GM12878 (cell line): ENCODE results near the gene SLC25A26. TPM values are rescaled to one million over a fixed set of nuclear protein-coding genes. Genes with fewer than 3 reads are reported as not detected.

ENCODE experiments used
- ATAC-seq: fragments of 200-7000 bp; cut with Tn5 transposase; 3 replicates; pipeline ENCODE4 v1.9.1; 2020; ENCODE audit warnings: mild to moderate bottlenecking, moderate library complexity
- BruUV-seq: library from RNA; stranded (reverse); fragments of 400-500 nt; replicated peaks from 2 replicates; lab custom pipeline; 2021; lab: Mats Ljungman, UMichigan
- CTCF ChIA-PET: fragments of 300-600 bp; sonication (Branson Sonifier 250); formaldehyde crosslinking; extraction: SDS; loops from one replicate; lab custom pipeline; 2021; ENCODE audit warnings: inconsistent platforms; lab: Yijun Ruan, JAX
- POLR2A ChIA-PET: fragments of 350-600 bp; formaldehyde crosslinking; extraction: SDS; loops from one replicate; lab custom pipeline; 2021; ENCODE audit warnings: inconsistent platforms; lab: Charles Lee
- RAD21 ChIA-PET: fragments of 300-600 bp; sonication (Branson Sonifier 250); formaldehyde crosslinking; loops from one replicate; lab custom pipeline; 2023; ENCODE audit warnings: antibody characterized with exemption; ENCODE audit not compliant: unreplicated experiment; lab: Charles Lee
- SMC1A ChIA-PET: fragments of 300-600 bp; sonication (Branson Sonifier 250); formaldehyde crosslinking; loops from one replicate; lab custom pipeline; 2023; ENCODE audit not compliant: unreplicated experiment, uncharacterized antibody; lab: Charles Lee
- DNase-seq: peaks from one replicate; pipeline ENCODE4 v3.0.0-alpha.2; 2011; ENCODE audit warnings: low read depth, low spot score
- FAIRE-seq: peaks from 3 replicates; lab custom pipeline; 2011; peaks lifted over from hg19 to GRCh38; lab: Jason Lieb, UNC
- H2AFZ ChIP-seq: 2 replicates; pipeline ENCODE4 v1.6.0; 2011; ENCODE audit warnings: low read depth, low read length, control low read depth; ENCODE audit not compliant: control insufficient read depth
- H3K27ac ChIP-seq: 2 replicates; pipeline ENCODE4 v1.5.1; 2011; ENCODE audit warnings: control low read depth; ENCODE audit not compliant: control insufficient read depth, insufficient read depth
- H3K27me3 ChIP-seq, 2 experiments: replicated peaks in 1 of 2; 2 replicates each; pipeline versions ENCODE4 v1.6.0 to v1.6.1; 2011; ENCODE audit warnings: low read length in 1 of 2; ENCODE audit not compliant: control insufficient read depth in 2 of 2, insufficient read depth in 2 of 2
- H3K36me3 ChIP-seq, 2 experiments: 2 replicates each; pipeline ENCODE4 v1.5.1; 2011; ENCODE audit warnings: low read length in 1 of 2; ENCODE audit not compliant: control insufficient read depth in 2 of 2, insufficient read depth in 2 of 2
- H3K4me1 ChIP-seq: 2 replicates; pipeline ENCODE4 v1.6.1; 2011; ENCODE audit warnings: mild to moderate bottlenecking, low read length, moderate library complexity, mixed read lengths; ENCODE audit not compliant: control insufficient read depth, insufficient read depth
- H3K4me2 ChIP-seq: 2 replicates; pipeline ENCODE4 v1.6.0; 2011; ENCODE audit warnings: control low read depth; ENCODE audit not compliant: control insufficient read depth, insufficient read depth
- H3K4me3 ChIP-seq: fragments of 200-600 bp; sonication (generic); 2 replicates; pipeline ENCODE4 v1.5.1; 2016
- H3K79me2 ChIP-seq: 2 replicates; pipeline ENCODE4 v1.6.0; 2011; ENCODE audit warnings: low read length; ENCODE audit not compliant: control insufficient read depth, insufficient read depth
- H3K9ac ChIP-seq: 2 replicates; pipeline ENCODE4 v1.8.0; 2011; ENCODE audit warnings: low read length, control low read depth, mixed read lengths; ENCODE audit not compliant: control insufficient read depth, insufficient read depth
- H3K9me3 ChIP-seq: replicated peaks from 3 replicates; pipeline ENCODE4 v1.5.1; 2011; ENCODE audit warnings: mild to moderate bottlenecking, low read length; ENCODE audit not compliant: control insufficient read depth, insufficient read depth
- H4K20me1 ChIP-seq: 2 replicates; pipeline ENCODE4 v1.6.0; 2011; ENCODE audit not compliant: control insufficient read depth, insufficient read depth
- ASH2L ChIP-seq: fragments of 300-600, 200-600 bp; sonication (generic); IDR thresholded peaks from 2 replicates; pipeline ENCODE4 v1.6.1; 2017; ENCODE audit warnings: low read depth, mild to moderate bottlenecking, borderline replicate concordance
- FOXM1 ChIP-seq: IDR thresholded peaks from 2 replicates; pipeline ENCODE4 v1.6.1; 2012; ENCODE audit warnings: low read depth, mild to moderate bottlenecking, inconsistent platforms, low read length, moderate library complexity
- HCFC1 ChIP-seq: fragments of 150-350 bp; IDR thresholded peaks from 2 replicates; pipeline ENCODE4 v1.6.1; 2014; ENCODE audit warnings: low read length
- KLF5 ChIP-seq: fragments of 450-650 bp; IDR thresholded peaks from 2 replicates; pipeline ENCODE4 v1.6.1; 2014; ENCODE audit warnings: mild to moderate bottlenecking; ENCODE audit not compliant: partially characterized antibody
- POU2F2 ChIP-seq: IDR thresholded peaks from 3 replicates; pipeline ENCODE4 v1.6.1; 2011; ENCODE audit warnings: low read depth, mild to moderate bottlenecking, low read length, borderline replicate concordance
- RAD21 ChIP-seq: IDR thresholded peaks from 2 replicates; pipeline ENCODE4 v1.6.1; 2011; ENCODE audit warnings: mild to moderate bottlenecking, low read depth, low read length, moderate library complexity; ENCODE audit not compliant: insufficient read depth
- RAD51 ChIP-seq: fragments of 450-650 bp; IDR thresholded peaks from 2 replicates; pipeline ENCODE4 v1.6.1; 2016; ENCODE audit warnings: moderate library complexity, mild to moderate bottlenecking, inconsistent platforms
- RFX5 ChIP-seq: IDR thresholded peaks from 2 replicates; pipeline ENCODE4 v1.6.1; 2011; ENCODE audit warnings: low read depth, low read length, improper control_type of control experiment
- SIX5 ChIP-seq: IDR thresholded peaks from 2 replicates; pipeline ENCODE4 v1.6.1; 2011; ENCODE audit warnings: mild to moderate bottlenecking, low read depth, low read length, moderate library complexity; ENCODE audit not compliant: severe bottlenecking
- SMARCA5 ChIP-seq: fragments of 450-650 bp; IDR thresholded peaks from 2 replicates; pipeline ENCODE4 v1.6.1; 2017; ENCODE audit warnings: mild to moderate bottlenecking
- TCF7 ChIP-seq: IDR thresholded peaks from 2 replicates; pipeline ENCODE4 v1.6.1; 2014; ENCODE audit warnings: antibody characterized with exemption, borderline replicate concordance
- YBX1 ChIP-seq: fragments of 450-650 bp; IDR thresholded peaks from 2 replicates; pipeline ENCODE4 v1.6.1; 2016; ENCODE audit warnings: antibody characterized with exemption
- ZNF24 ChIP-seq: fragments of 450-650 bp; IDR thresholded peaks from 2 replicates; pipeline ENCODE4 v1.6.1; 2017; ENCODE audit warnings: antibody characterized with exemption, mild to moderate bottlenecking
- WGBS: methylation state at CpG from one replicate; pipeline ENCODE4 v1.1.6; 2016; ENCODE audit warnings: low lambda C conversion rate; ENCODE audit not compliant: insufficient replicate concordance, insufficient coverage; ENCODE audit errors: missing lambda C conversion rate; 5-methylcytosine and 5-hydroxymethylcytosine counted together
- in situ Hi-C: fragments of 300-500 bp; cut with MboI; formaldehyde crosslinking; loops from 9 replicates; pipeline ENCODE4 v1.14.3; 2018; ENCODE audit warnings: mixed read lengths
- intact Hi-C: fragments of 100-400 bp; cut with micrococcal nuclease; formaldehyde crosslinking; loops from one replicate; pipeline ENCODE4 v1.14.2; 2022; ENCODE audit not compliant: unreplicated experiment
- polyA plus RNA-seq, 11 experiments: library from polyadenylated mRNA; depleted of rRNA in 4 of 11; unstranded in 6 of 11; stranded (reverse) in 5 of 11; fragments of >200 nt; fragmentation: Nextera tagmentation in 4 of 11; fragmentation: Illumina TruSeq in 1 of 11; extraction: Ambion mirVana in 4 of 11; extraction: Trizol in 1 of 11; gene quantifications; 1 replicate in 1 of 11; 2 replicates in 10 of 11; pipeline versions ENCODE4 v1.2.1 to v1.2.3, GENCODE V29; 2011 to 2016; ENCODE audit warnings: inconsistent platforms in 2 of 11, missing spikeins in 2 of 11, low read depth in 1 of 11
- total RNA-seq, 4 experiments: library from RNA; depleted of rRNA in 3 of 4; stranded (reverse); fragments of >200 nt in 3 of 4; fragmentation: Illumina TruSeq in 1 of 4; extraction: Trizol in 1 of 4; gene quantifications; 2 replicates each; pipeline versions ENCODE4 v1.2.1 to v1.2.3, GENCODE V29; 2013 to 2021
- TF ChIP-seq, protein P1 (sequence below): fragments of 450-650 bp; IDR thresholded peaks from 2 replicates; pipeline ENCODE4 v1.6.1; 2017; ENCODE audit warnings: low read depth, mild to moderate bottlenecking, moderate library complexity
- TF ChIP-seq, protein P2 (sequence below): fragments of 450-650 bp; IDR thresholded peaks from 2 replicates; pipeline ENCODE4 v1.6.1; 2017; ENCODE audit warnings: antibody characterized with exemption, mild to moderate bottlenecking, moderate library complexity
- TF ChIP-seq, protein P3 (sequence below): fragments of 450-650 bp; IDR thresholded peaks from 2 replicates; pipeline ENCODE4 v1.6.1; 2016; ENCODE audit warnings: mild to moderate bottlenecking

Gene SLC25A26
- total and polyA plus RNA-seq, 10 of the 15 experiments (the other 5 are each of a cell fraction or from before 2014, with no cell fraction given), result 14.6 to 49.7 (median 24.9) TPM

DNA sequence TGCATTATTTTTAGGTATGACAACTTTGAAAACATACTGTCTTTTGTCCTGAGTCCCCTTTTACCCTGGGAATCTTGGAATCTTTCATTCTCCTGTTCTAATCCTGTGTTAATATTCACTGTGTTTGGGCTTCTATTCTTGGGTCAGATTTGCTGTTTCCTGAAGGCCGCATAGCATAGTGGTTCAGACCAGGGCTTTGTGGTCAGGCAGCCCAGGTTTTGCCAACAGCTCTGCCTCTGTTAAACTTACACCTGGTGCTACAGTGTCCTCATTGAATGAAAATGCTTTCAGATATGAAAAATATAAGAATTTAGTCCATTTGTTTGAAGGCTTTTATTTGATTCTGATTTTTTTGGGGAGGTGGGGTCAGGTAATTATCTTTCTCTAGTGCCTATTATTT, 58.4 kb downstream of the SLC25A26 start:
- FAIRE-seq (no peak), ATAC-seq (no peak), DNase-seq (no peak)
- H3K4me1 ChIP-seq, result no peaks in the 10 kb centered on the region
- H3K36me3 ChIP-seq, result no peaks in the 10 kb centered on the region
- H3K27ac ChIP-seq, result no peak overlapping the region
- intact Hi-C loops, result loop anchor here (5.0 kb wide), 1 partner anchor 128 kb away; no protein-coding TSS in a partner anchor
- POLR2A ChIA-PET, result no interaction called here
- SMC1A ChIA-PET, result interaction anchor here (1.1 to 3.2 kb wide), 8 partner anchors 8 to 549 kb away, joined by 3 to 25 read pairs (median 6); no protein-coding TSS in a partner anchor
- no TSS peak for BruUV-seq
- no peak overlapping the region for H2AFZ ChIP-seq
- H3K79me2 ChIP-seq, result no peaks in the 10 kb centered on the region
- WGBS, result 77% methylated on average over 1 of the region's 1 CpG
- RAD21 ChIA-PET, result interaction anchor here (1.3 to 1.7 kb wide), 2 partner anchors 99 to 536 kb away, joined by 3 to 4 read pairs; no protein-coding TSS in a partner anchor
- no peaks in the 10 kb centered on the region for H3K27me3 ChIP-seq
- no peak overlapping the region for H3K9ac ChIP-seq
- H3K4me3 ChIP-seq, result no peak overlapping the region
- TF ChIP-seq, protein P1, sequence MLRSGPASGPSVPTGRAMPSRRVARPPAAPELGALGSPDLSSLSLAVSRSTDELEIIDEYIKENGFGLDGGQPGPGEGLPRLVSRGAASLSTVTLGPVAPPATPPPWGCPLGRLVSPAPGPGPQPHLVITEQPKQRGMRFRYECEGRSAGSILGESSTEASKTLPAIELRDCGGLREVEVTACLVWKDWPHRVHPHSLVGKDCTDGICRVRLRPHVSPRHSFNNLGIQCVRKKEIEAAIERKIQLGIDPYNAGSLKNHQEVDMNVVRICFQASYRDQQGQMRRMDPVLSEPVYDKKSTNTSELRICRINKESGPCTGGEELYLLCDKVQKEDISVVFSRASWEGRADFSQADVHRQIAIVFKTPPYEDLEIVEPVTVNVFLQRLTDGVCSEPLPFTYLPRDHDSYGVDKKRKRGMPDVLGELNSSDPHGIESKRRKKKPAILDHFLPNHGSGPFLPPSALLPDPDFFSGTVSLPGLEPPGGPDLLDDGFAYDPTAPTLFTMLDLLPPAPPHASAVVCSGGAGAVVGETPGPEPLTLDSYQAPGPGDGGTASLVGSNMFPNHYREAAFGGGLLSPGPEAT, result no peak
- no peak for TF ChIP-seq SMARCA5
- TF ChIP-seq, protein P2, sequence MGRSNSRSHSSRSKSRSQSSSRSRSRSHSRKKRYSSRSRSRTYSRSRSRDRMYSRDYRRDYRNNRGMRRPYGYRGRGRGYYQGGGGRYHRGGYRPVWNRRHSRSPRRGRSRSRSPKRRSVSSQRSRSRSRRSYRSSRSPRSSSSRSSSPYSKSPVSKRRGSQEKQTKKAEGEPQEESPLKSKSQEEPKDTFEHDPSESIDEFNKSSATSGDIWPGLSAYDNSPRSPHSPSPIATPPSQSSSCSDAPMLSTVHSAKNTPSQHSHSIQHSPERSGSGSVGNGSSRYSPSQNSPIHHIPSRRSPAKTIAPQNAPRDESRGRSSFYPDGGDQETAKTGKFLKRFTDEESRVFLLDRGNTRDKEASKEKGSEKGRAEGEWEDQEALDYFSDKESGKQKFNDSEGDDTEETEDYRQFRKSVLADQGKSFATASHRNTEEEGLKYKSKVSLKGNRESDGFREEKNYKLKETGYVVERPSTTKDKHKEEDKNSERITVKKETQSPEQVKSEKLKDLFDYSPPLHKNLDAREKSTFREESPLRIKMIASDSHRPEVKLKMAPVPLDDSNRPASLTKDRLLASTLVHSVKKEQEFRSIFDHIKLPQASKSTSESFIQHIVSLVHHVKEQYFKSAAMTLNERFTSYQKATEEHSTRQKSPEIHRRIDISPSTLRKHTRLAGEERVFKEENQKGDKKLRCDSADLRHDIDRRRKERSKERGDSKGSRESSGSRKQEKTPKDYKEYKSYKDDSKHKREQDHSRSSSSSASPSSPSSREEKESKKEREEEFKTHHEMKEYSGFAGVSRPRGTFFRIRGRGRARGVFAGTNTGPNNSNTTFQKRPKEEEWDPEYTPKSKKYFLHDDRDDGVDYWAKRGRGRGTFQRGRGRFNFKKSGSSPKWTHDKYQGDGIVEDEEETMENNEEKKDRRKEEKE, result no peak
- no peak for TF ChIP-seq RFX5
- TF ChIP-seq FOXM1, result no peak
- TF ChIP-seq POU2F2, result no peak
- TF ChIP-seq SIX5, result no peak
- TF ChIP-seq KLF5, result no peak
- TF ChIP-seq, protein P3, sequence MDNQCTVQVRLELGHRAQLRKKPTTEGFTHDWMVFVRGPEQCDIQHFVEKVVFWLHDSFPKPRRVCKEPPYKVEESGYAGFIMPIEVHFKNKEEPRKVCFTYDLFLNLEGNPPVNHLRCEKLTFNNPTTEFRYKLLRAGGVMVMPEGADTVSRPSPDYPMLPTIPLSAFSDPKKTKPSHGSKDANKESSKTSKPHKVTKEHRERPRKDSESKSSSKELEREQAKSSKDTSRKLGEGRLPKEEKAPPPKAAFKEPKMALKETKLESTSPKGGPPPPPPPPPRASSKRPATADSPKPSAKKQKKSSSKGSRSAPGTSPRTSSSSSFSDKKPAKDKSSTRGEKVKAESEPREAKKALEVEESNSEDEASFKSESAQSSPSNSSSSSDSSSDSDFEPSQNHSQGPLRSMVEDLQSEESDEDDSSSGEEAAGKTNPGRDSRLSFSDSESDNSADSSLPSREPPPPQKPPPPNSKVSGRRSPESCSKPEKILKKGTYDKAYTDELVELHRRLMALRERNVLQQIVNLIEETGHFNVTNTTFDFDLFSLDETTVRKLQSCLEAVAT, result no peak
- no peak for TF ChIP-seq HCFC1
- no peak for TF ChIP-seq ASH2L
- no peak for TF ChIP-seq RAD21
- TF ChIP-seq TCF7, result no peak
- no peak for TF ChIP-seq RAD51
- no peak for TF ChIP-seq ZNF24
- TF ChIP-seq YBX1, result no peak
- TF ChIP-seq, all 136 proteins: peak for 0
- H3K4me2 ChIP-seq, result no peak overlapping the region
- in situ Hi-C loops, result loop anchor here (5.0 kb wide), 1 partner anchor 538 kb away; no protein-coding TSS in a partner anchor
- CTCF ChIA-PET, result interaction anchor here (0.6 to 4.5 kb wide), 8 partner anchors 18 to 692 kb away, joined by 3 to 74 read pairs (median 4); no protein-coding TSS in a partner anchor
- no peaks in the 10 kb centered on the region for H4K20me1 ChIP-seq
- no peaks in the 10 kb centered on the region for H3K9me3 ChIP-seq
